Mesenchymal stem cell (in vitro differentiated cells and primary cell): ENCODE data around the gene CLN6.

Source experiments
- DNase-seq: peaks from one replicate; pipeline ENCODE4 v3.0.0-alpha.2; 2013
- H2AFZ ChIP-seq: one replicate; pipeline ENCODE4 v1.6.1; 2013; ENCODE audit warnings: low read depth, mild to moderate bottlenecking, control low read depth, inconsistent platforms, low read length, moderate library complexity
- H2AK5ac ChIP-seq: 2 replicates; pipeline ENCODE4 v1.6.1; 2013; ENCODE audit warnings: low read length, moderate library complexity, mild to moderate bottlenecking, inconsistent platforms; ENCODE audit not compliant: severe bottlenecking
- H2BK120ac ChIP-seq: one replicate; pipeline ENCODE4 v1.6.1; 2013; ENCODE audit warnings: low read depth, mild to moderate bottlenecking, inconsistent platforms, low read length, moderate library complexity
- H2BK12ac ChIP-seq, 2 experiments: one replicate each; pipeline ENCODE4 v1.6.1; 2013; ENCODE audit warnings: inconsistent platforms in 2 of 2, low read length in 2 of 2, mild to moderate bottlenecking in 2 of 2, moderate library complexity in 2 of 2, control low read depth in 1 of 2
- H2BK15ac ChIP-seq: one replicate; pipeline ENCODE4 v1.6.1; 2013; ENCODE audit warnings: mild to moderate bottlenecking, low read depth, inconsistent platforms; ENCODE audit not compliant: poor library complexity, severe bottlenecking
- H2BK5ac ChIP-seq: 2 replicates; pipeline ENCODE4 v1.6.1; 2013; ENCODE audit warnings: low read depth, mild to moderate bottlenecking, low read length, control low read depth, inconsistent platforms; ENCODE audit not compliant: poor library complexity, severe bottlenecking
- H3K14ac ChIP-seq, 2 experiments: one replicate each; pipeline ENCODE4 v1.6.1; 2013; ENCODE audit warnings: inconsistent platforms in 2 of 2, low read length in 2 of 2, control low read depth in 1 of 2, mild to moderate bottlenecking in 1 of 2, moderate library complexity in 1 of 2
- H3K18ac ChIP-seq, 2 experiments: one replicate each; pipeline ENCODE4 v1.6.1; 2013; ENCODE audit warnings: inconsistent platforms in 2 of 2, low read length in 2 of 2, control low read depth in 1 of 2, low read depth in 1 of 2, mild to moderate bottlenecking in 1 of 2
- H3K23ac ChIP-seq, 2 experiments: one replicate each; pipeline ENCODE4 v1.6.1; 2013; ENCODE audit warnings: inconsistent platforms in 2 of 2, low read length in 2 of 2, mild to moderate bottlenecking in 2 of 2, moderate library complexity in 2 of 2, control low read depth in 1 of 2
- H3K27ac ChIP-seq: 2 replicates; pipeline ENCODE4 v1.5.1; 2013; ENCODE audit warnings: mild to moderate bottlenecking, moderate library complexity, low read length, control low read depth, inconsistent platforms; ENCODE audit not compliant: poor library complexity, severe bottlenecking
- H3K27me3 ChIP-seq, 2 experiments: 2 replicates each; pipeline versions ENCODE4 v1.6.1 to v1.7.0; 2013; ENCODE audit warnings: low read length in 2 of 2, mild to moderate bottlenecking in 2 of 2, moderate library complexity in 2 of 2, control low read depth in 1 of 2, inconsistent platforms in 1 of 2; ENCODE audit not compliant: control insufficient read depth in 1 of 2, insufficient read depth in 1 of 2
- H3K36me3 ChIP-seq, 2 experiments: 2 replicates each; pipeline versions ENCODE4 v1.6.1 to v1.7.0; 2013; ENCODE audit warnings: low read length in 2 of 2, control low read depth in 1 of 2, inconsistent platforms in 1 of 2, low read depth in 1 of 2, mild to moderate bottlenecking in 1 of 2; ENCODE audit not compliant: insufficient read depth in 2 of 2, control insufficient read depth in 1 of 2
- H3K4ac ChIP-seq, 2 experiments: one replicate each; pipeline ENCODE4 v1.6.1; 2013; ENCODE audit warnings: inconsistent platforms in 2 of 2, low read length in 2 of 2, mild to moderate bottlenecking in 2 of 2, moderate library complexity in 2 of 2, control low read depth in 1 of 2, low read depth in 1 of 2
- H3K4me1 ChIP-seq: 2 replicates; pipeline ENCODE4 v1.6.1; 2013; ENCODE audit warnings: low read depth, low read length, control low read depth; ENCODE audit not compliant: control insufficient read depth, insufficient read depth
- H3K4me2 ChIP-seq: 2 replicates; pipeline ENCODE4 v1.6.1; 2013; ENCODE audit warnings: low read length, mild to moderate bottlenecking, inconsistent platforms; ENCODE audit not compliant: poor library complexity, severe bottlenecking
- H3K4me3 ChIP-seq, 2 experiments: 2 replicates each; pipeline versions ENCODE4 v1.5.1 to v1.7.0; 2013; ENCODE audit warnings: low read length in 2 of 2, mild to moderate bottlenecking in 2 of 2, control low read depth in 1 of 2, low read depth in 1 of 2; ENCODE audit not compliant: insufficient read depth in 1 of 2
- H3K79me1 ChIP-seq: replicated peaks from 2 replicates; pipeline ENCODE4 v1.6.1; 2013; ENCODE audit warnings: mild to moderate bottlenecking, control low read depth, low read length, inconsistent platforms; ENCODE audit not compliant: poor library complexity, severe bottlenecking
- H3K9ac ChIP-seq: 2 replicates; pipeline ENCODE4 v1.7.0; 2013; ENCODE audit warnings: mild to moderate bottlenecking, low read length, moderate library complexity
- H3K9me3 ChIP-seq: 2 replicates; pipeline ENCODE4 v1.7.0; 2013; ENCODE audit warnings: mild to moderate bottlenecking, low read length; ENCODE audit not compliant: control insufficient read depth
- H4K8ac ChIP-seq: one replicate; pipeline ENCODE4 v1.6.1; 2013; ENCODE audit warnings: inconsistent platforms, mild to moderate bottlenecking, low read length, moderate library complexity
- H4K91ac ChIP-seq: one replicate; pipeline ENCODE4 v1.6.1; 2013; ENCODE audit warnings: mild to moderate bottlenecking, low read length, inconsistent platforms
- WGBS: methylation state at CpG from one replicate; pipeline ENCODE4 v1.1.7; 2013; ENCODE audit warnings: mixed read lengths; 5-methylcytosine and 5-hydroxymethylcytosine counted together

The CLN6 gene

GRCh38 chr15:68265674-68266073 lies 36.1 kb upstream of the CLN6 start:
- H3K79me1 ChIP-seq, result no peaks in the 10 kb centered on the region
- H3K4me2 ChIP-seq, result no peak overlapping the region
- no peak overlapping the region for H4K8ac ChIP-seq
- H2AK5ac ChIP-seq, result no peak overlapping the region
- H3K23ac ChIP-seq, result no peak overlapping the region
- H3K4me1 ChIP-seq, result no peaks in the 10 kb centered on the region
- no peaks in the 10 kb centered on the region for H3K36me3 ChIP-seq
- no peak overlapping the region for H3K18ac ChIP-seq
- no peak overlapping the region for H4K91ac ChIP-seq
- 97% methylated on average over 3 of the region's 3 CpGs for WGBS
- no peak overlapping the region for H3K14ac ChIP-seq
- no peak overlapping the region for H2AFZ ChIP-seq
- H2BK15ac ChIP-seq, result no peak overlapping the region
- no peak overlapping the region for H3K27ac ChIP-seq
- H2BK12ac ChIP-seq, result no peak overlapping the region
- H3K4ac ChIP-seq, result no peak overlapping the region
- H3K9ac ChIP-seq, result no peak overlapping the region
- H3K4me3 ChIP-seq, result no peak overlapping the region
- no peak for DNase-seq
- peaks cover 0 to 5% of the 10 kb centered on the region in 2 experiments for H3K27me3 ChIP-seq
- no peak overlapping the region for H2BK5ac ChIP-seq
- H3K9me3 ChIP-seq, result no peaks in the 10 kb centered on the region
- no peak overlapping the region for H2BK120ac ChIP-seq

- H3K4me2 ChIP-seq, result no peak overlapping the region
- H2BK120ac ChIP-seq, result no peak overlapping the region
- no peak overlapping the region for H3K4me3 ChIP-seq
- no peaks in the 10 kb centered on the region for H3K4me1 ChIP-seq
- no peak overlapping the region for H3K23ac ChIP-seq
- no peak for DNase-seq
- no peaks in the 10 kb centered on the region for H3K79me1 ChIP-seq
- H2BK15ac ChIP-seq, result no peak overlapping the region
- no peak overlapping the region for H2BK5ac ChIP-seq
- H2AFZ ChIP-seq, result no peak overlapping the region
- H2AK5ac ChIP-seq, result no peak overlapping the region
- H3K27ac ChIP-seq, result no peak overlapping the region
- peaks cover 0 to 5% of the 10 kb centered on the region in 2 experiments for H3K27me3 ChIP-seq
- no peak overlapping the region for H3K14ac ChIP-seq
- H3K4ac ChIP-seq, result no peak overlapping the region
- no peak overlapping the region for H2BK12ac ChIP-seq
- H3K9ac ChIP-seq, result no peak overlapping the region
- no peak overlapping the region for H4K91ac ChIP-seq
- H3K9me3 ChIP-seq, result no peaks in the 10 kb centered on the region
- no peaks in the 10 kb centered on the region for H3K36me3 ChIP-seq
- WGBS, result no CpG with 5 or more reads among the region's 4 CpGs
- no peak overlapping the region for H3K18ac ChIP-seq
- no peak overlapping the region for H4K8ac ChIP-seq
These were observed 35.6 kb upstream of the CLN6 start for GRCh38 chr15:68265081-68265480.

- Histone ChIP-seq H2BK15ac (no peak overlapping the region), H2AFZ (no peak overlapping the region), H4K91ac (no peak overlapping the region), H4K8ac (no peak overlapping the region), H3K14ac (no peak overlapping the region), H2BK5ac (no peak overlapping the region), H3K4me2 (no peak overlapping the region), H2BK120ac (no peak overlapping the region), H3K18ac (no peak overlapping the region), H3K4me1 (no peaks in the 10 kb centered on the region), H3K4ac (no peak overlapping the region), H3K9ac (no peak overlapping the region), H2AK5ac (no peak overlapping the region), H3K27ac (no peak overlapping the region), H3K23ac (no peak overlapping the region), H3K9me3 (no peaks in the 10 kb centered on the region), H2BK12ac (no peak overlapping the region), H3K79me1 (no peaks in the 10 kb centered on the region), H3K27me3 (peaks cover 0 to 5% of the 10 kb centered on the region in 2 experiments), H3K4me3 (no peak overlapping the region), H3K36me3 (no peaks in the 10 kb centered on the region)
- no peak for DNase-seq
- 11% methylated on average over 2 of the region's 2 CpGs for WGBS
These were observed 34.8 kb upstream of the CLN6 start for GRCh38 chr15:68264282-68264681.

- Histone ChIP-seq H4K8ac (no peak overlapping the region), H3K9me3 (no peaks in the 10 kb centered on the region), H3K36me3 (no peaks in the 10 kb centered on the region), H3K23ac (no peak overlapping the region), H3K4me1 (peaks cover 1% of the 10 kb centered on the region), H3K4me3 (no peak overlapping the region), H3K14ac (no peak overlapping the region), H4K91ac (no peak overlapping the region), H3K27me3 (peaks cover 0 to 5% of the 10 kb centered on the region in 2 experiments), H3K4ac (no peak overlapping the region), H3K27ac (no peak overlapping the region), H2AFZ (no peak overlapping the region), H2AK5ac (no peak overlapping the region), H3K79me1 (no peaks in the 10 kb centered on the region), H2BK120ac (no peak overlapping the region), H2BK5ac (no peak overlapping the region), H3K18ac (no peak overlapping the region), H3K9ac (no peak overlapping the region), H3K4me2 (no peak overlapping the region), H2BK15ac (no peak overlapping the region), H2BK12ac (no peak overlapping the region)
- DNase-seq, result no peak
- 89% methylated on average over 1 of the region's 5 CpGs for WGBS
These were observed 33.2 kb upstream of the CLN6 start for GRCh38 chr15:68262514-68263356.
